T follicular helper cell (primary cell): Measurements from ENCODE around the gene SORBS2.

Source experiments
- DNase-seq: peaks from one replicate; pipeline ENCODE4 v3.0.0-alpha.2; 2020; ENCODE audit warnings: low read depth

Gene SORBS2

GRCh38 chr4:185800266-185800945, 11.6 kb downstream of the SORBS2 start:
- no peak for DNase-seq

DNA sequence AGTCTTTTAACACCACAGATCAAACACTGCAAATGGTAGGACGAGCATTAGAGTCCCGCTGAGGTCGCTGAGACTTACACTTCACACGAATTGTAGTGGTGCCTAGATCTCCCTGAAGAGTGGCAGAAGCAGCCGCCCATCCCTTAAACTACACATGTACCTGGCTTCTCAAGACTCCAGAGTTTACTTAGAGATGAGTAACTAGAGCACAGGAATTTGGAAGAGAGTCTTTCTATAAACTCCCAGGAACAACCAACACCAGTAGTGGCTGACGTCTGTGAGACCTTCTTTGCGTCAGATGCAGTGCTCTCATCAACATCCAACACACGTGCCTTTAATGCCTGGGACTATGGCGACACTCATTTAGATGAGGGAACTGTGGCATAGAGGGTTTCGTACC, 12.6 kb downstream of the SORBS2 start:
- DNase-seq, result no peak

- no peak for DNase-seq
Measured at GRCh38 chr4:185797596-185798338, 14.2 kb downstream of the SORBS2 start.

DNA sequence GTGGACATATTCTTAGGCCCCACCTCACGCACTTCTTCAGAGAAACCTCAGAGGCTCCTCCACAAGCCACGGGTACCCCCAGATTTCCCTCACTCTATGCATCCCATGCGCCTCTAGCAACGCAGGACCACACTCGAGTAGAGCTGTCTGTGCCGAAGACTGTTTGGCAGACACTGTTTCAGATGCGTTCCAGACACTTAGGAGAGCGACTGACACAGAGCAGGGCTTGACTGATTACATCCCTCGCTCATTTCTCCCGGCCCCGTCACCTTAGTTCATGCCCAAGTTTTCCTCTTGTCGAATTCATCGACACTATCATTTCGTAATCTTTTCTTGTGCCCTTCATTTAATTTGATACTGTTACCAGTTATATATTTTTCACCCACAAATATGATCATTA, 15.0 kb downstream of the SORBS2 start:
- DNase-seq, result no peak

- DNase-seq, result no peak
Measured at GRCh38 chr4:185796176-185796575, 15.8 kb downstream of the SORBS2 start.

DNA sequence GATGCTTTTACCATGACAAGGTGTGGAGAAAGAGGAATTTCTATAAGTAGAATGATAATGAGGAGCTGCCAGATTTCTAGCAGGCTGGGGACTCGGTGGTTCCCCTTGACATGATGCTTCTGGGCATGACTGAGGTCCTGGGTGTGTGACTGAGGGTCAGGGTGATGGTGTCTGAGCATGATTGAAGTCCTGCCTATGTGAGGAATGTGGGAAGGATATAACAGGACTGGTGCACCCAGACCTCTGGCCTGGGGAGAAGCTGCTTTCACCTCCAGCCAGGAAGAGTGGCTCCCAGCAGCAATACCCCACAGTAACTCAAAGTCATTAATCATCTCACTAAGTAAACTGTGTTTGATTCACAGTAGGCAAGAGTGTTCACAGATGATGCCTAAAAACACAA, 17.4 kb downstream of the SORBS2 start:
- no peak for DNase-seq

GRCh38 chr4:185793716-185794115, 18.3 kb downstream of the SORBS2 start:
- no peak for DNase-seq

DNA sequence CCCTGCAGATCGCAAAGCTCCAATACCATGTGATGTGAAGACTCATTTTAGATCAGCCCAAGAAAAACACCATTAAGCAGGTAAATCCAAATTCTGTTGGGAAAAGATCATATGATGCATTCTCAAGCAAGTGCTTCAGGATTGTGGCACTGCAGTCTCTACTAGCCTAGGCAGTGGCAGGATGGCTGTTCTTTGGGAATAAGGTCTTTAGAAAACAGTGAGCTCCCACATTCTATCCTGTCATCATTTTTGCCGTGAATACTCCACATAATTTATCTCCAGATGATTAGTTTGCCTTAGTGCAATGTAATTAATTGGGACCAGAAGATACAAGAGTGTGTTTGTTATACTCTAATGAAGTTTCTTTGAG, 18.9 kb downstream of the SORBS2 start:
- no peak for DNase-seq

GRCh38 chr4:185792384-185793115, 19.4 kb downstream of the SORBS2 start:
- no peak for DNase-seq

GRCh38 chr4:185787926-185788679, 23.9 kb downstream of the SORBS2 start:
- no peak for DNase-seq

GRCh38 chr4:185786422-185786821, 25.6 kb downstream of the SORBS2 start:
- no peak for DNase-seq

- DNase-seq, result no peak
Measured at GRCh38 chr4:185783574-185783973, 28.4 kb downstream of the SORBS2 start.

- no peak for DNase-seq
Measured at GRCh38 chr4:185782523-185782922, 29.5 kb downstream of the SORBS2 start.

GRCh38 chr4:185781555-185782215, 30.3 kb downstream of the SORBS2 start:
- DNase-seq, result no peak

- DNase-seq, result no peak
Measured at GRCh38 chr4:185780472-185780871, 31.5 kb downstream of the SORBS2 start.

GRCh38 chr4:185779517-185779916, 32.5 kb downstream of the SORBS2 start:
- no peak for DNase-seq

GRCh38 chr4:185778307-185778706, 33.7 kb downstream of the SORBS2 start:
- DNase-seq, result no peak

GRCh38 chr4:185775792-185776555, 36.0 kb downstream of the SORBS2 start:
- DNase-seq, result no peak

DNA sequence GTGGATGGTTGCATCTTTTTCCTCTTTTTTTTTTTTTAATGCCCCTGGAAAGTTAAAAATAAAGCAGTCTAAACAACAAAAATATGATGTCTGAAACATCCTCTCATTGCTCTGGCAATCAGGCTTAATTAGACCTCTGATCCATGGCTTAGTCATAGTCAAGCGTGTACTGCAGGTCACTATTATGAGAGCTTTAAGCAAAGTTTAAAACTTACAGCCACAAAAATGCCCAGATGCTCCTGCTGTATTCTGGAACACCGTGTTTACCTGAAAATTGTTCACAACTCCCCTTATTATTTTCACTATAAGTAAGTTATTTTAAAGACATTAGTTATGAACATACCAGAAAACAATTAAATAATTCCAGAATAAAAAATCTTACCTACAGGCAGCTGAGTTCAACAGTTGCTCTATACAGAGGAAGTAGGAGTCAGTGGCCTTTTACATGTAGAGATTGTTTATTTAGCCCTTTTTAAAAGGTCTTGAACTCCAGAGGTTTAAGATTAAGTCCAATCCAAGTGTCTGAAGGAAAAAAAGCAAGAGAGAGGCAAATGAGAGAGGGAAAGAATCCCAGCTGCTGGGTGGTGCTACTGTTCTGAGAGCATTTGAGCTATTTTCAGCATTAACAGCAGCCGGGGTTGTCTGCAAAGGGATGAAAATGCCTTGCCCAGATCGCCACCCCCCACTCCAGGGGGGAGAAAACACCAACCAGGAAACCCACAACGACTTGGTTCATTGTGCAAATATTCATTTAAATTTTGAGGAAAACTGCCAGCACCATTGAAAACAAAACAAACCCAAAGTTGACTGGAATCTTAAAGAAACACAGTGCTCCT, 36.9 kb downstream of the SORBS2 start:
- DNase-seq, result no peak

GRCh38 chr4:185774131-185774653, 37.8 kb downstream of the SORBS2 start:
- no peak for DNase-seq
